Measurements from ENCODE around the gene WDR36. TPM values are rescaled to one million over a fixed set of nuclear protein-coding genes. Genes with fewer than 3 reads are reported as not detected.

Gene WDR36
- total and polyA plus RNA-seq, 12 donors = 6.6 to 86.1 (median 22.7) TPM

GRCh38 chr5:111132076-111132475 lies 39.9 kb downstream of the WDR36 start:
- intact Hi-C loops (cut with DNase I) = no loop called here
- Histone ChIP-seq H3K4me1 (replicated peaks in 1 of 2) (peaks cover 0 to 16% of the 10 kb centered on the region in 2 donors), H3K27ac (no peak overlapping the region), H3K27me3 (no peaks in the 10 kb centered on the region), H3K9me3 (replicated peaks in 1 of 3) (no peaks in the 10 kb centered on the region), H3K36me3 (replicated peaks in 1 of 2) (peaks cover 0 to 4% of the 10 kb centered on the region in 2 donors), H3K4me3 (no peak overlapping the region)
- 58 to 81% (median 72%) methylated on average over 1 of the region's 1 CpG for WGBS, 4 donors
- DNase-seq = no peak
- TF ChIP-seq POLR2A (IDR thresholded peaks at IDR 0.05) (no peak), CTCF (IDR thresholded peaks at IDR 0.05) (no peak)

- H3K27ac ChIP-seq = no peak overlapping the region
- 71 to 84% (median 83%) methylated on average over 1 of the region's 1 CpG for WGBS, 4 donors
- H3K27me3 ChIP-seq = no peaks in the 10 kb centered on the region
- no peaks in the 10 kb centered on the region for H3K9me3 ChIP-seq (replicated peaks in 1 of 3)
- no peaks in the 10 kb centered on the region for H3K36me3 ChIP-seq (replicated peaks in 1 of 2)
- H3K4me3 ChIP-seq = no peak overlapping the region
- intact Hi-C loops (cut with DNase I) = no loop called here
- TF ChIP-seq CTCF (IDR thresholded peaks at IDR 0.05) (no peak), POLR2A (IDR thresholded peaks at IDR 0.05) (no peak)
- H3K4me1 ChIP-seq (replicated peaks in 1 of 2) = peaks cover 0 to 16% of the 10 kb centered on the region in 2 donors
- DNase-seq = no peak
These were observed 40.7 kb downstream of the WDR36 start for GRCh38 chr5:111132731-111133435.

GRCh38 chr5:111133436-111133751 lies 41.2 kb downstream of the WDR36 start:
- Histone ChIP-seq H3K4me3 (no peak overlapping the region), H3K27ac (no peak overlapping the region), H3K4me1 (replicated peaks in 1 of 2) (peaks cover 0 to 16% of the 10 kb centered on the region in 2 donors), H3K27me3 (no peaks in the 10 kb centered on the region), H3K36me3 (replicated peaks in 1 of 2) (no peaks in the 10 kb centered on the region), H3K9me3 (replicated peaks in 1 of 3) (no peaks in the 10 kb centered on the region)
- intact Hi-C loops (cut with DNase I) = no loop called here
- 83 to 90% (median 85%) methylated on average over 1 of the region's 1 CpG for WGBS, 4 donors
- peak in 2 of 7 donors; percentile 4 to 15 for DNase-seq
- TF ChIP-seq CTCF (IDR thresholded peaks at IDR 0.05) = no peak
- no peak for TF ChIP-seq POLR2A (IDR thresholded peaks at IDR 0.05)

GRCh38 chr5:111134087-111134486 lies 41.9 kb downstream of the WDR36 start:
- H3K27me3 ChIP-seq = no peaks in the 10 kb centered on the region
- peak in 3 of 7 donors; percentile 18 to 26 (median 19) for DNase-seq

More at GRCh38 chr5:111134087-111134486, 41.9 kb downstream of the WDR36 start:
- H3K27ac ChIP-seq = no peak overlapping the region
- H3K9me3 ChIP-seq (replicated peaks in 1 of 3) = no peaks in the 10 kb centered on the region
- H3K4me3 ChIP-seq = no peak overlapping the region
- H3K36me3 ChIP-seq (replicated peaks in 1 of 2) = no peaks in the 10 kb centered on the region
- H3K4me1 ChIP-seq (replicated peaks in 1 of 2) = peaks cover 0 to 16% of the 10 kb centered on the region in 2 donors
- 49 to 56% (median 53%) methylated on average over 4 of the region's 4 CpGs for WGBS, 4 donors
- intact Hi-C loops (cut with DNase I) = no loop called here
- TF ChIP-seq CTCF (IDR thresholded peaks at IDR 0.05) (no peak), POLR2A (IDR thresholded peaks at IDR 0.05) (no peak)

All from adrenal gland (tissue), 12 donors.